HL-60 (cell line): Measurements from ENCODE around the gene TC2N.

ENCODE experiments used
- CTCF ChIP-seq: IDR thresholded peaks from one replicate; pipeline ENCODE4 v1.5.1; 2011; ENCODE audit warnings: low read length, control low read depth, inconsistent platforms; ENCODE audit not compliant: insufficient read depth
- GABPA ChIP-seq: IDR thresholded peaks from 2 replicates; pipeline ENCODE4 v1.6.1; 2012; ENCODE audit warnings: low read depth
- POLR2AphosphoS5 ChIP-seq: IDR thresholded peaks from 2 replicates; pipeline ENCODE4 v1.6.1; 2012; ENCODE audit warnings: low read depth
- REST ChIP-seq: IDR thresholded peaks from 2 replicates; pipeline ENCODE4 v1.6.1; 2012; ENCODE audit warnings: low read depth; ENCODE audit not compliant: insufficient replicate concordance
- SPI1 ChIP-seq: IDR thresholded peaks from 2 replicates; pipeline ENCODE4 v1.6.1; 2012; ENCODE audit warnings: low read depth, mild to moderate bottlenecking, borderline replicate concordance

DNA sequence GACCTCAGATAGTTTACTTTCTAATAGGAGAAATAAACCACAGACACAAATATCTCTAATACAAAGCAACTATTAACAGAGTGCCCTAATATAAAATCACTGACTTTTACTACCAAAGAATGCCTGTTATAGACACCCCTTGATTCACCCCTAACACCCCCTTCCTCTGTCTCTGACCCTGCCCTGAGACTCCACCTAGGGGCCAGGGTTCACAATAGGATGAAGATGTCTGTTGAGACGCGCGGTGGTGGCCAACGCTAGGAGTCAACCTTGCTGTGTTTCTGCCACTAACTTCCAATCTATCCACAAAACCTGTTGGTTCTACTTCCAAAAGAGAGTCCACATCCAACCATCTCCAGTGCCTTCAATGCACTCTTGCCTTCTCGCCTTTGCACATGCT, 10.9 kb upstream of the TC2N start:
- TF ChIP-seq POLR2AphosphoS5 (no peak), CTCF (no peak), REST (no peak), GABPA (no peak), SPI1 (no peak)
